ENCODE measurements around the gene B3GNT7. TPM values are rescaled to one million over a fixed set of nuclear protein-coding genes. Genes with fewer than 3 reads are reported as not detected.
A peak's percentile ranks its signal among the peaks of the same experiment; 100 is the strongest.

B3GNT7 gene
- total and polyA plus RNA-seq, 2 of the 8 experiments (the other 6 are each of a cell fraction or from before 2014, with no cell fraction given): 26.4 to 73.1 TPM

DNA sequence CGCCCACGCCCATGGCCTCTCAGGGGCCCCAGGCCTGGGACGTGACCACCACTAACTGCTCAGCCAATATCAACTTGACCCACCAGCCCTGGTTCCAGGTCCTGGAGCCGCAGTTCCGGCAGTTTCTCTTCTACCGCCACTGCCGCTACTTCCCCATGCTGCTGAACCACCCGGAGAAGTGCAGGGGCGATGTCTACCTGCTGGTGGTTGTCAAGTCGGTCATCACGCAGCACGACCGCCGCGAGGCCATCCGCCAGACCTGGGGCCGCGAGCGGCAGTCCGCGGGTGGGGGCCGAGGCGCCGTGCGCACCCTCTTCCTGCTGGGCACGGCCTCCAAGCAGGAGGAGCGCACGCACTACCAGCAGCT lies 2.4 kb downstream of the B3GNT7 start:
- Histone ChIP-seq H2BK20ac (ENCODE audit: low read length) (no peak overlapping the region), H2AFZ (ENCODE audit: low read length) (no peak overlapping the region), H2AK5ac (ENCODE audit: low read depth, low read length) (no peak overlapping the region), H3K4me2 (ENCODE audit: insufficient read depth in 1 of 2, low read depth in 2 of 2, low read length in 2 of 2) (no peak overlapping the region), H3K9ac (replicated peaks in 1 of 4; ENCODE audit: extremely low read depth in 1 of 4, low read depth in 3 of 4, low read length in 3 of 4) (no peak overlapping the region), H4K8ac (ENCODE audit: extremely low read depth, insufficient read depth, low read length) (no peak overlapping the region), H3K23me2 (ENCODE audit: low read depth, low read length) (peaks cover 3% of the 10 kb centered on the region; the same call in 1 of the 2 replicates), H4K5ac (ENCODE audit: insufficient read length, low read depth, low read length) (no peak overlapping the region), H3K79me1 (ENCODE audit: low read depth, low read length) (peaks cover 8% of the 10 kb centered on the region), H3K18ac (ENCODE audit: extremely low read depth, low read length) (no peak overlapping the region), H3K27me3 (replicated peaks in 1 of 4; ENCODE audit: control insufficient read depth in 3 of 4, extremely low read depth in 1 of 4, insufficient read depth in 3 of 4, low read length in 3 of 4) (no peaks in the 10 kb centered on the region), H2BK15ac (ENCODE audit: low read length) (no peak overlapping the region), H2BK12ac (ENCODE audit: low read depth, low read length) (peak overlapping the region; percentile 39; the same call in 1 of the 2 replicates), H2BK5ac (ENCODE audit: low read depth, low read length) (no peak overlapping the region), H2BK120ac (replicated peaks; ENCODE audit: low read depth, low read length) (no peak overlapping the region), H3K27ac (ENCODE audit: low read depth, low read length) (no peak overlapping the region; the same call in 1 of the 2 replicates), H3K56ac (replicated peaks; ENCODE audit: insufficient read length, low read depth, low read length) (no peak overlapping the region), H3K4ac (replicated peaks; ENCODE audit: insufficient read length, low read depth, low read length) (no peak overlapping the region), H3K23ac (ENCODE audit: insufficient read length) (no peak overlapping the region), H3K14ac (ENCODE audit: insufficient read length) (no peak overlapping the region), H4K91ac (replicated peaks; ENCODE audit: insufficient read length, low read length) (no peak overlapping the region), H4K20me1 (replicated peaks in 1 of 2; ENCODE audit: control insufficient read depth in 1 of 2, insufficient read depth in 2 of 2, low read length in 2 of 2) (peaks cover 0 to 7% of the 10 kb centered on the region in 2 experiments), H3K9me3 (ENCODE audit: insufficient read depth in 2 of 2, low read depth in 1 of 2, low read length in 1 of 2) (no peaks in the 10 kb centered on the region), H3K79me2 (ENCODE audit: control insufficient read depth in 1 of 2, insufficient read depth in 2 of 2, low read length in 2 of 2) (peaks cover 0 to 29% of the 10 kb centered on the region in 2 experiments; a peak in 2 of 4 replicates), H3K4me1 (replicated peaks in 1 of 4; ENCODE audit: control insufficient read depth in 3 of 4, insufficient read depth in 4 of 4, low read length in 3 of 4) (peaks cover 3 to 34% (median 22%) of the 10 kb centered on the region in 4 experiments), H3K36me3 (ENCODE audit: control insufficient read depth in 2 of 4, insufficient read depth in 4 of 4, low read length in 3 of 4) (peaks cover 0 to 18% (median 10%) of the 10 kb centered on the region in 4 experiments; a peak in 4 of 8 replicates), H3K4me3 (ENCODE audit: extremely low read depth in 1 of 4, insufficient read depth in 2 of 4, low read depth in 3 of 4, low read length in 4 of 4) (no peak overlapping the region)
- POLR2A ChIA-PET (ENCODE audit: partially characterized antibody): interaction anchor here (1.9 to 2.0 kb wide), 2 partner anchors 55 to 67 kb away, joined by 8 to 11 read pairs; partner anchors contain the start of gene NCL
- no peak for DNase-seq (ENCODE audit: low read depth in 1 of 2, low spot score in 2 of 2)
- FAIRE-seq: no peak
- CTCF ChIA-PET (ENCODE audit: partially characterized antibody): interaction anchor here (1.0 to 29.5 kb wide), 8 partner anchors 9 to 296 kb away, joined by 3 to 617 read pairs (median 10); no protein-coding TSS in a partner anchor
- WGBS, 2 experiments (ENCODE audit: extremely low coverage in 1 of 2, insufficient coverage in 1 of 2, insufficient read length in 1 of 2, insufficient replicate concordance in 2 of 2, low coverage in 1 of 2, low lambda C conversion rate in 2 of 2, missing lambda C conversion rate in 1 of 2): 96% methylated on average over 28 of the region's 28 CpGs; no CpG with 5 or more reads in 1 of the 2 experiments
- TF ChIP-seq EZH2 (IDR thresholded peaks at IDR 0.05; ENCODE audit: low read depth, low read length, severe bottlenecking): no peak
- no peak for TF ChIP-seq FOSL1 (IDR thresholded peaks at IDR 0.05; ENCODE audit: insufficient read depth, low read depth, low read length)
- TF ChIP-seq YY1 (IDR thresholded peaks at IDR 0.05; ENCODE audit: low read depth, low read length): no peak
- TF ChIP-seq NRF1 (IDR thresholded peaks at IDR 0.05; ENCODE audit: low read depth, low read length): no peak
- TF ChIP-seq TAF7 (optimal IDR thresholded peaks at IDR 0.05; ENCODE audit: borderline replicate concordance, low read depth, low read length): no peak
- no peak for TF ChIP-seq RXRA (IDR thresholded peaks at IDR 0.05; ENCODE audit: insufficient read depth, low read depth, low read length)
- TF ChIP-seq RAD21 (IDR thresholded peaks at IDR 0.05 in 1 of 2, conservative IDR thresholded peaks at IDR 0.05 in 1 of 2; ENCODE audit: low read depth in 2 of 2, low read length in 2 of 2): no peak
- no peak for TF ChIP-seq KDM4A (IDR thresholded peaks at IDR 0.05; ENCODE audit: low read depth, low read length, severe bottlenecking)
- TF ChIP-seq GABPA (IDR thresholded peaks at IDR 0.05; ENCODE audit: borderline replicate concordance, insufficient read depth, low read length): no peak
- no peak for TF ChIP-seq POLR2AphosphoS5 (IDR thresholded peaks at IDR 0.05; ENCODE audit: low read depth, low read length)
- no peak for TF ChIP-seq HDAC2 (IDR thresholded peaks at IDR 0.05; ENCODE audit: borderline replicate concordance in 1 of 2, low read depth in 2 of 2, low read length in 2 of 2)
